ENCODE measurements around the gene ARHGAP31.
"Not testable (repeated sequence)": the region's sequence is repeated elsewhere in the genome, so short reads cannot be mapped to it uniquely, and the experiment has no call there.

The ARHGAP31 gene

GRCh38 chr3:119319311-119319710, 25.1 kb downstream of the ARHGAP31 start:
- DNase-seq (ENCODE audit: low read depth) = no peak

- not testable (repeated sequence) for DNase-seq (ENCODE audit: low read depth)
These were observed 26.6 kb downstream of the ARHGAP31 start for GRCh38 chr3:119320785-119321184.

- no peak for DNase-seq (ENCODE audit: low read depth)
These were observed 28.0 kb downstream of the ARHGAP31 start for GRCh38 chr3:119322021-119322834.

GRCh38 chr3:119322835-119323722, 28.9 kb downstream of the ARHGAP31 start:
- no peak for DNase-seq (ENCODE audit: low read depth)

- no peak for DNase-seq (ENCODE audit: low read depth)
These were observed 29.5 kb downstream of the ARHGAP31 start for GRCh38 chr3:119323723-119324085.

GRCh38 chr3:119324899-119325298, 30.7 kb downstream of the ARHGAP31 start:
- DNase-seq (ENCODE audit: low read depth) = no peak

GRCh38 chr3:119326976-119327375, 32.8 kb downstream of the ARHGAP31 start:
- DNase-seq (ENCODE audit: low read depth) = no peak

GRCh38 chr3:119329551-119329950, 35.4 kb downstream of the ARHGAP31 start:
- no peak for DNase-seq (ENCODE audit: low read depth)

- no peak for DNase-seq (ENCODE audit: low read depth)
These were observed 36.0 kb downstream of the ARHGAP31 start for GRCh38 chr3:119330181-119330580.

- no peak for DNase-seq (ENCODE audit: low read depth)
These were observed 36.7 kb downstream of the ARHGAP31 start for GRCh38 chr3:119330858-119331257.

- no peak for DNase-seq (ENCODE audit: low read depth)
These were observed 37.5 kb downstream of the ARHGAP31 start for GRCh38 chr3:119331661-119332060.

GRCh38 chr3:119333773-119334509, 39.8 kb downstream of the ARHGAP31 start:
- DNase-seq (ENCODE audit: low read depth) = no peak

GRCh38 chr3:119336823-119337222, 42.6 kb downstream of the ARHGAP31 start:
- DNase-seq (ENCODE audit: low read depth) = no peak

- not testable (repeated sequence) for DNase-seq (ENCODE audit: low read depth)
These were observed 43.2 kb downstream of the ARHGAP31 start for GRCh38 chr3:119337407-119337806.

- no peak for DNase-seq (ENCODE audit: low read depth)
These were observed 44.6 kb downstream of the ARHGAP31 start for GRCh38 chr3:119338754-119339153.

GRCh38 chr3:119340014-119340413, 45.8 kb downstream of the ARHGAP31 start:
- no peak for DNase-seq (ENCODE audit: low read depth)

- DNase-seq (ENCODE audit: low read depth) = no peak
These were observed 46.3 kb downstream of the ARHGAP31 start for GRCh38 chr3:119340446-119340845.

GRCh38 chr3:119342176-119342575, 48.0 kb downstream of the ARHGAP31 start:
- DNase-seq (ENCODE audit: low read depth) = no peak

GRCh38 chr3:119343719-119344118, 49.5 kb downstream of the ARHGAP31 start:
- no peak for DNase-seq (ENCODE audit: low read depth)

- no peak for DNase-seq (ENCODE audit: low read depth)
These were observed 51.9 kb downstream of the ARHGAP31 start for GRCh38 chr3:119346076-119346496.

- DNase-seq (ENCODE audit: low read depth) = no peak
These were observed 52.9 kb downstream of the ARHGAP31 start for GRCh38 chr3:119347036-119347435.

GRCh38 chr3:119349354-119350041, 55.3 kb downstream of the ARHGAP31 start:
- DNase-seq (ENCODE audit: low read depth) = no peak

All from non-pigmented ciliary epithelial cell (primary cell).